ENCODE results near the gene CHMP4A. TPM values are rescaled to one million over a fixed set of nuclear protein-coding genes. Genes with fewer than 3 reads are reported as not detected.

CHMP4A gene
- total and polyA plus RNA-seq, 2 of the 13 experiments (the other 11 are each of a cell fraction or from before 2014, with no cell fraction given), result 83.6 to 113 TPM

DNA sequence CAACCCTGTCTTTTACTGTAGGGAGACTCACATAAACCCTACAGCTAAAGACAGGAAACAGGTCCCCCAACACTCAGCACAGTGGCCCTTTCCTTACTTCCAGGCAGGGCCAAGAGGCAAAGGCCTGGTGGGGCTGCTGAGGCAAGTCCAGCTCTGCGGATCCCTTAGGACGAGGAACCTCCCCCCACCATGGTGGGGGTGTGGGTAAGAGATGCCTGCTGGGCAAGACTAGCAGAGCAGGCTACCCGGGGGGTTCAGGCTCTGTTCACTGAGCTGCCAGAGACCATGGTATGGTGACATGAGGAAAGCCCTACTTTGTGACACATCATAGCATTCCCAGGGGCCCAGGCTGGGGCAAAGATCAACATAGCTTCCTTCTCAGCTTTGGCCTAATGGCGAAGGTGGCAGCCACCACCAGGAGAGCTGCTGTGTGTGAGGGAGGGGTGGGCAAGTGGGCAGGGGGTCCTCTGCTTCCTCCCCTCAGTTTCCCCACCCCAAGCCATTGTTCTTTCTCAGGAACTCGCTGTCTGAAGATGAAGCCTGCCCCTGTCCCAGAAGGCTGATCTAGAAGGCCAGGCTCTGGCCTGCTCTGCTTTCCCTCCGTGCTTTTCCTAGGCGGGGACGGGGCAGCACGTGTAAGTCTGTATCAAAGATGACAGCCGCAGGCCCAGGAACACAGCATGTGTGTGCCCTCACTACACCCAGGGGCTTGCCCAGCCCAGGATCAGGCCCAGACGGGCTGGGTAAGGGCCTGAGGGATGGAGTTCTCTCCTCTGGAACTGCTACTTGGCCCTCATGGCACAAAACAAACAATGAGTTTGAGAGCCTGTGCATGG lies 39.2 kb upstream of the CHMP4A start (continued):
- TF ChIP-seq, protein P1, sequence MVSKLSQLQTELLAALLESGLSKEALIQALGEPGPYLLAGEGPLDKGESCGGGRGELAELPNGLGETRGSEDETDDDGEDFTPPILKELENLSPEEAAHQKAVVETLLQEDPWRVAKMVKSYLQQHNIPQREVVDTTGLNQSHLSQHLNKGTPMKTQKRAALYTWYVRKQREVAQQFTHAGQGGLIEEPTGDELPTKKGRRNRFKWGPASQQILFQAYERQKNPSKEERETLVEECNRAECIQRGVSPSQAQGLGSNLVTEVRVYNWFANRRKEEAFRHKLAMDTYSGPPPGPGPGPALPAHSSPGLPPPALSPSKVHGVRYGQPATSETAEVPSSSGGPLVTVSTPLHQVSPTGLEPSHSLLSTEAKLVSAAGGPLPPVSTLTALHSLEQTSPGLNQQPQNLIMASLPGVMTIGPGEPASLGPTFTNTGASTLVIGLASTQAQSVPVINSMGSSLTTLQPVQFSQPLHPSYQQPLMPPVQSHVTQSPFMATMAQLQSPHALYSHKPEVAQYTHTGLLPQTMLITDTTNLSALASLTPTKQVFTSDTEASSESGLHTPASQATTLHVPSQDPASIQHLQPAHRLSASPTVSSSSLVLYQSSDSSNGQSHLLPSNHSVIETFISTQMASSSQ (IDR thresholded peaks at IDR 0.05; ENCODE audit: low read depth), result no peak
- TF ChIP-seq, protein P1 (CRISPR knock-in tag; IDR thresholded peaks at IDR 0.05; ENCODE audit: borderline replicate concordance), result no peak
- TF ChIP-seq NR3C1 (CRISPR knock-in tag; IDR thresholded peaks at IDR 0.05), result no peak
- peak; percentile 77 for TF ChIP-seq HOXA5 (CRISPR knock-in tag; IDR thresholded peaks at IDR 0.05)
- no peak for TF ChIP-seq ZNF446 (CRISPR knock-in tag; IDR thresholded peaks at IDR 0.05)
- TF ChIP-seq SAP130 (CRISPR knock-in tag; IDR thresholded peaks at IDR 0.05; ENCODE audit: low read depth), result peak; percentile 91
- TF ChIP-seq CHD2 (IDR thresholded peaks at IDR 0.05; ENCODE audit: low read depth, low read length), result 0 out of 2 replicates have a peak, but pooled peaks have one; percentile 19
- no peak for TF ChIP-seq ZBTB3 (CRISPR knock-in tag; IDR thresholded peaks at IDR 0.05; ENCODE audit: borderline replicate concordance, low read depth)
- TF ChIP-seq ZNF773 (CRISPR knock-in tag; IDR thresholded peaks at IDR 0.05; ENCODE audit: borderline replicate concordance), result no peak
- no peak for TF ChIP-seq HCFC1 (IDR thresholded peaks at IDR 0.05; ENCODE audit: low read depth, low read length)
- peak; percentile 84 for TF ChIP-seq ZNF781 (CRISPR knock-in tag; IDR thresholded peaks at IDR 0.05; ENCODE audit: borderline replicate concordance, not compliant biosample characterization)
- TF ChIP-seq SATB2 (CRISPR knock-in tag; IDR thresholded peaks at IDR 0.05), result no peak; the same call in 1 of the 2 replicates
- peak; percentile 84 for TF ChIP-seq ZNF740 (CRISPR knock-in tag; IDR thresholded peaks at IDR 0.05)
- TF ChIP-seq PAX8 (CRISPR knock-in tag; IDR thresholded peaks at IDR 0.05; ENCODE audit: borderline replicate concordance), result peak; percentile 16; the same call in 1 of the 2 replicates
- TF ChIP-seq, protein P2, sequence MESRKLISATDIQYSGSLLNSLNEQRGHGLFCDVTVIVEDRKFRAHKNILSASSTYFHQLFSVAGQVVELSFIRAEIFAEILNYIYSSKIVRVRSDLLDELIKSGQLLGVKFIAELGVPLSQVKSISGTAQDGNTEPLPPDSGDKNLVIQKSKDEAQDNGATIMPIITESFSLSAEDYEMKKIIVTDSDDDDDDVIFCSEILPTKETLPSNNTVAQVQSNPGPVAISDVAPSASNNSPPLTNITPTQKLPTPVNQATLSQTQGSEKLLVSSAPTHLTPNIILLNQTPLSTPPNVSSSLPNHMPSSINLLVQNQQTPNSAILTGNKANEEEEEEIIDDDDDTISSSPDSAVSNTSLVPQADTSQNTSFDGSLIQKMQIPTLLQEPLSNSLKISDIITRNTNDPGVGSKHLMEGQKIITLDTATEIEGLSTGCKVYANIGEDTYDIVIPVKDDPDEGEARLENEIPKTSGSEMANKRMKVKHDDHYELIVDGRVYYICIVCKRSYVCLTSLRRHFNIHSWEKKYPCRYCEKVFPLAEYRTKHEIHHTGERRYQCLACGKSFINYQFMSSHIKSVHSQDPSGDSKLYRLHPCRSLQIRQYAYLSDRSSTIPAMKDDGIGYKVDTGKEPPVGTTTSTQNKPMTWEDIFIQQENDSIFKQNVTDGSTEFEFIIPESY (CRISPR knock-in tag; IDR thresholded peaks at IDR 0.05), result peak; percentile 99
- peak; percentile 85 for TF ChIP-seq SPEN (CRISPR knock-in tag; IDR thresholded peaks at IDR 0.05; ENCODE audit: low read depth)
- TF ChIP-seq NONO (IDR thresholded peaks at IDR 0.05), result no peak
- TF ChIP-seq NONO (CRISPR knock-in tag; conservative IDR thresholded peaks at IDR 0.05), result no peak
- TF ChIP-seq SETDB1 (CRISPR knock-in tag; IDR thresholded peaks at IDR 0.05; ENCODE audit: borderline replicate concordance), result no peak; the same call in 1 of the 2 replicates
- no peak for TF ChIP-seq MAFF (IDR thresholded peaks at IDR 0.05; ENCODE audit: low read depth, low read length)
- no peak for TF ChIP-seq ATF7 (IDR thresholded peaks at IDR 0.05)
- no peak for TF ChIP-seq ATF7 (CRISPR knock-in tag; IDR thresholded peaks at IDR 0.05)
- peak; percentile 84; the same call in 1 of the 2 replicates for TF ChIP-seq NFKB2 (CRISPR knock-in tag; IDR thresholded peaks at IDR 0.05; ENCODE audit: borderline replicate concordance)
- TF ChIP-seq NCOA2 (CRISPR knock-in tag; IDR thresholded peaks at IDR 0.05), result peak; percentile 51; the same call in 1 of the 2 replicates
- no peak for TF ChIP-seq HNRNPLL (IDR thresholded peaks at IDR 0.05; ENCODE audit: low read depth, low read length, poor library complexity, severe bottlenecking)

Measured in HepG2 (cell line).